HG02642 (cell line): ENCODE data around the gene KLK15.
"Not testable (repeated sequence)": the region's sequence is repeated elsewhere in the genome, so short reads cannot be mapped to it uniquely, and the experiment has no call there.

ENCODE experiments used
- ATAC-seq: cut with Tn5 transposase; IDR thresholded peaks from one replicate; pipeline ENCODE4 v1.9.1; 2021; ENCODE audit warnings: mild to moderate bottlenecking; ENCODE audit not compliant: unreplicated experiment, poor library complexity

Gene KLK15

GRCh38 chr19:50822661-50823208 is 10.6 kb downstream of the KLK15 start:
- ATAC-seq: no peak

- ATAC-seq: no peak
Measured at GRCh38 chr19:50821622-50822021, 11.8 kb downstream of the KLK15 start.

GRCh38 chr19:50821248-50821612 is 12.1 kb downstream of the KLK15 start:
- no peak for ATAC-seq

- no peak for ATAC-seq
Measured at GRCh38 chr19:50820549-50821247, 12.7 kb downstream of the KLK15 start.

GRCh38 chr19:50820086-50820485 is 13.3 kb downstream of the KLK15 start:
- ATAC-seq: no peak

GRCh38 chr19:50819636-50820035 is 13.7 kb downstream of the KLK15 start:
- no peak for ATAC-seq

GRCh38 chr19:50818859-50819472 is 14.4 kb downstream of the KLK15 start:
- no peak for ATAC-seq

- peak; percentile 60 for ATAC-seq
Measured at GRCh38 chr19:50817941-50818858, 15.2 kb downstream of the KLK15 start.

GRCh38 chr19:50815439-50815838 is 17.9 kb downstream of the KLK15 start:
- ATAC-seq: no peak

GRCh38 chr19:50814883-50815282 is 18.5 kb downstream of the KLK15 start:
- ATAC-seq: no peak

- ATAC-seq: no peak
Measured at GRCh38 chr19:50812474-50812873, 20.9 kb downstream of the KLK15 start.

- ATAC-seq: not testable (repeated sequence)
Measured at GRCh38 chr19:50811622-50812238, 21.6 kb downstream of the KLK15 start.

- no peak for ATAC-seq
Measured at GRCh38 chr19:50808856-50809255, 24.5 kb downstream of the KLK15 start.

- peak; percentile 94 for ATAC-seq
Measured at GRCh38 chr19:50804420-50805272, 28.7 kb downstream of the KLK15 start.

- ATAC-seq: no peak
Measured at GRCh38 chr19:50803633-50804419, 29.5 kb downstream of the KLK15 start.

GRCh38 chr19:50801107-50801506 is 32.3 kb downstream of the KLK15 start:
- ATAC-seq: no peak

GRCh38 chr19:50799547-50799851 is 33.9 kb downstream of the KLK15 start:
- no peak for ATAC-seq

GRCh38 chr19:50798659-50799546 is 34.5 kb downstream of the KLK15 start:
- ATAC-seq: no peak
